NCI-H748 (cell line): ENCODE measurements around the gene TEX35.
"Not testable (repeated sequence)": the region's sequence is repeated elsewhere in the genome, so short reads cannot be mapped to it uniquely, and the experiment has no call there.

Experiments
- DNase-seq: peaks from one replicate; lab custom pipeline; 2025; ENCODE audit not compliant: unreplicated experiment; lab: John Stamatoyannopoulos, UW

Gene TEX35

GRCh38 chr1:178494569-178494971 is 18.3 kb upstream of the TEX35 start:
- DNase-seq, result no peak

DNA sequence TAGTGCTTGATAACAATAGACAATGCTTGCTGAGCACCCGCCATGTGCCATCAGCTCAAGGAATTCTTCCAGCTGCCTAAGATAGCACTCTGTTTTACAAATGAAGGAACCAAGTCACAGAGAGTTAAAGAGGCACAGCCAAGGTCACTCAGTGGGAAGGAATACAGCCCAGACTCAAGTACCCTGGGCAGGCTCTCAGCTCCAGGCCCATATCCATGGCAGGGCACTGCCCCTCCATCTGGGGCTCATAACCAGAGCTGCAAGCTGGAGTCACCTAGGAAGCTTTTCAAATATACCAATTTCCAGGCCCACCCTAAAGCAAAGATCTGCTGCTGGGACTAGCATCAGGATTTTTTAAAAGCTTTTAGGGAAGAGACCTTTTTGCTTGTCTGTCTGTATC is 17.8 kb upstream of the TEX35 start:
- no peak for DNase-seq

DNA sequence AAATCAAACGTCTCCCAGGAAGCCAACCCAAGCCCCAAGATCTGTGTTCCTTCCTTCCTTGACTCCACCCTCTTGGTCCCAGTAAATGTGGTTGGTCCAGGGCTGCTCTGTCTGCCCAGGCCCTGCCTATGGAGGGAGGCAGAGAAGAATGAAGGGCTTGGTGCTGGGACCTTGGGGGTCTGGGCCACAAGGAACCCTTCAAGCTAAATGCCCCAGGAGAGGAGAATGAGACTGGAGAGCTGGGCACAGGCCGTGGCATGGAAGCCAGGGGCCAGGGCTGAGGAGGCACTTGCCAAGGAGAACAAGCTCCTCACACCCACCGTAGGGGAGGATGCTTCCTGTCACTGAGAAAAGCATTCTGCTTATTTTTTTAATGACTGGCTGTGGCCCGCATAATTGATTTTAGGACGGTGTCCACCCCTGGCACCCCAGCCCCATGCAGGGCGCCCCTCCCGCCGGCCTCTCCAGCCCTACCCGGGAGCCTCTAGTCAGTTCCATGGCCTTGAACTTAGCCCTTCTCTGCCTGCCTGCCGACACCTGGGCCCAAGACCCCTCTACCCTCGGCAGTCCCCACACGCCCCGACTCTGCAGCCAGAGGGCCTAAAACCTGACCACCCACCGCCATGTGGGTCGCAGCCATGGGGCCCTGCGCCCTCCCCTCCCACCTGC is 17.0 kb upstream of the TEX35 start:
- no peak for DNase-seq

- no peak for DNase-seq
These were observed 16.3 kb upstream of the TEX35 start, which contains the start of gene CLEC20A for GRCh38 chr1:178496410-178497135. Gene CLEC20A, minus strand, starts transcription at chr1:178496964. Its CDS starts 25 bp downstream, at chr1:178496939.

GRCh38 chr1:178497903-178498478 is 14.9 kb upstream of the TEX35 start:
- no peak for DNase-seq

DNA sequence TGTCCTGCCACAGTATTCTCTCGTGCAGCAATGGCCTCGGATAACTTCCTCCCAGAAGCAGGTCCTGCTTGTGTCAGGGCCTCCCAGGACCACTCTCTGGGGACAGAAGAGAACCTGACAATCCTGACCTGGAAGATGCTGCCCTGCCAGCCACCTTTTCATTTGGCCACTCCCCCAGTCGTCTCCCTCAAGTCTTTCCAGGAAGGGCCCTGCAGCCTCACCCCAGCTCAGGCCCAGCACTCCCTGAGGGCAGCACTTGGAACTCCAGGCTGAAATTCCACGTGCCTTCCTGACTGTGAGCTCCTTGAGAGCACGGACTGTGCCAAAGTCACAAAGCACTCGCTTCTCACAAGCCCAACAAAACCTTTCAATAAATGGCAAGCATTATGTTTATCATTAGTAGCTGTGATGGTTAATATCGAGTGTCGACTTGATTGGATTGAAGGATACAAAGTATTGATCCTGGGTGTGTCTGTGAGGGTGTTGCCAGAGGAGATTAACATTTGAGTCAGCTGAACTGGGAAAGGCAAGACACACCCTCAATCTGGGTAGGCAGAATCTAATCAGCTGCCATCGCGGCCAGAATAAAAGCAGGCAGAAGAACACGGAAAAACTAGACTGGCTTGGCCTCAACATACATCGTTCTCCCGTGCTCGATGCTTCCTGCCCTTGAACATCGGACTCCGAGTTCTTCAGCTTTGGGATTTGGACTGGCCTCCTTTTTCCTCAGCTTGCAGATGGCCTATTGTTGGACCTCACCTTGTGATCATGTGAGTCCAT is 13.8 kb upstream of the TEX35 start:
- DNase-seq, result no peak

GRCh38 chr1:178500091-178500770 is 12.7 kb upstream of the TEX35 start:
- DNase-seq, result no peak

DNA sequence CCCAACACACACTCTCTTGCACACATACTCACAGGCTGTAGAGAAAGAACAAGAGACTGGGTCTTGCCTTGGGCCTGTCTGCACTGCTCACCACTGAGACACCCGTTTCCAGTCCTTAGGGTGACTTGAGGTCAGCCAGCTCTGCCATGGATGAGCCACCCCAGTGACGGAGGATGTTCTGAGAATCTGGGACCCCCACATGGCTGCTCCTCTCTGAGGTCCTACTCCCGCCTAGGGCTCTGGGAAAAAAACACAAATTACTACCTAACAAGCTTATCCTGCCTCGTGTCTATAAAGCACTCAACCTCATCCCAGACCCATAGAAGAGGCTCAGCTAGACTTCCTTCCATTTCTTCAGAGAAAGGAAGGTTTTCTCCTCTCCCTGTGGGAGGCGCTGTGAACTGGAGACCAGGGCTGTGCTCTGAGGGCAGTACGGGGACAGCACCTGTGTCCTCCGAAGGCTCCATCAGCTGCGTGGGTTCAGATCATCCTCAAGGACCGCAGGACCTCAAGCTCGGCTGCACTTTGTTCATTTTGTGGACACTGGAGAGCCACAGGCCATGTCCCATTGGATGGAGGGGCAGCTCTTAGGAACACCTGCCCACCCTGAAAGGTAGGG is 11.9 kb upstream of the TEX35 start:
- DNase-seq, result no peak

DNA sequence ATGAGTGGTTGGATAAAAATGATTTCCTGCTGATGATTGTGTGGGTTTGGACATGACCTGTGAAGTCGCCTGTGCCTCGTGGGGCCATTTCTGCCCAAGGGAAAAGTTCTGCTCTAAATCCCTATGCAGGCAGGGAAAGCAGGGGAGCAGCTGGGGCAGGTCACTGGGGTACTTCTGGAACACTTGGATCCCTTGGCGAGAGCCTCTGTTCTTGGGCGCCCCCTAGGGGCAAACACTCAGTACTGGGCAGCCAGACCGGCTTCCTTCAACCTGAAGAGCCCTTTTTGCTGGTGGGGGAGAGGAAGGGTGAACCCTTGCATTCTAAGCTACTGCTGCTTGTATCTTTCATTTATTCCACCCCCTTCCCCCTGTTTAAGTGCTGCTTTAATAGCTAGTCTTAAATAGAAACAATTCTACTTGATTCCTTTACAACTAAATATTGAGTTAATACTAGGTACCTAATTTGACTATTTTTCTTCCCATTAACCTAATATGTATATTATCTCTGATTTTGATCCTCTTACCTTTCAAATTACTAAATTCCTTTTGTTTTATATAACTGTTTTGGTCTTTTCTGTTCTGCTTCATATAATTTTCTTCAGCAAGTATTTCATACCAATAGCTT is 11.1 kb upstream of the TEX35 start:
- DNase-seq, result peak; percentile 51

- no peak for DNase-seq
These were observed 10.6 kb upstream of the TEX35 start for GRCh38 chr1:178502330-178502714.

DNA sequence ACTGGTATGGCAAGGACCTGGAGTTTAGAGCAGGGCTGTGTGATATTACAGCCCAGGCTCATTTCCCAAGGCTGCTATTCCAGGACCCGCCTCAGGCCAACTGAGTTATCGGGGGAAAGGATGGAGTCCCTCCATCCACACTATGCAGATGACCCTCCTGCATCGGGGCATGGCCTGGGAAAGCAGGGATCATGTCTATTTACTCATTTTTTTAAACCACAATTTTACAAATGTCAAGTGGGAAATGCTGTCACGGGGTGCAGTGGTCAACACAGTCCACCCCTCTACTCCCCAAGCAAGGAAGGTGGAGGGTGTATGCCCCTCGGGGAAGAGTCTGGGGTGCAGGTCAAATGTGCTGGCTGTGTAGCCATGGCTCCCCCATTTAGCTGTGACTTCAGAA is 10.1 kb upstream of the TEX35 start:
- no peak for DNase-seq

- DNase-seq, result not testable (repeated sequence)
These were observed 9.6 kb upstream of the TEX35 start for GRCh38 chr1:178503316-178503715.

- no peak for DNase-seq
These were observed 9.1 kb upstream of the TEX35 start for GRCh38 chr1:178503849-178504248.

- no peak for DNase-seq
These were observed 8.6 kb upstream of the TEX35 start for GRCh38 chr1:178504286-178504685.

DNA sequence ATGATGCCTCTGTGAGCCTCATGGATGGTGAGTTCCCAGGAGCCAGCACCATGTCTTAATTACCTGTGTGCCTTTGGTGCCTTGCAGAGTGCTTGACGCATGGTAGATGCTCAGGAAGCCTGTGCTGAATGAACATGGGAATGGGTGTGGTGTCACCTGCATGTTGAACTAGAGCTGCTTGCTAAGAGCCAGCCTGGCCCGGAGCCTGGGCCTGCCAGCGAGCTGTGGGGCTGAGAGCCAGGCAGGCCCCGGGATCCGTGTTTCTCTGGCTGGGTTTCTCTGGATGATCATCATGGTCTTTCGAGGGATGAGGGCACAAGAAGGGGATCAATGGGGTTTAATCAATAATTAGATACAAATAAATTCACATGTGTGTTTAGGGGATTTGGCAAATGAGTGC is 6.7 kb upstream of the TEX35 start:
- no peak for DNase-seq

GRCh38 chr1:178506669-178507068 is 6.2 kb upstream of the TEX35 start:
- no peak for DNase-seq

DNA sequence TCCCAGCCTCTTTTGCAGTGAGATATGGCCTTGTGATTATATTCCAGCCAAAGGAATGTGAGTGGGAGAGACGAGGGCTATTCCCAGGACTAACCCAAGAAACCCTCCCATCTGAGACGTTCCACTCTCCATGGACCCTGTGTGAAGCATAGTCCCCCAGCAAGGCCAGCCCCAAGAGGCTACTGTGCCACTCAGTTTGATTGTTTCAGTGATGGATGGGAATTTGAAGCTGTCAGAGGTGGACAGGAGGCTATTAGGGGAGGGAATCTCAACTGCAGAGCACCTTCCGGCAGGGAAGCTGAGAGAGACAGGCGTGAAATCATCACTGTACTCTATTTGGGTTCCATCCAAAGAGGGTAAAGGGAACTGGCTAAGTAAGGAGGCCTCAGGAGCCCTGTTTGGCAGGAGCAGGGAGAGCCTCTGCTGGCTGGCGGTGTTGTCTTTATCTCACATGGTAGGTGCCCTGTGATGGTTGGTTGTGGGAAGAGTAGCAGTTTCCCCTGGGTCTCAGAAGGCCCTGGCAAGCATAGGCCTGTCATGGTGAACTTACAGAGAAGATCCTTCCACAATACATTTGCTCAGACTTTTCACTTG is 3.4 kb upstream of the TEX35 start:
- no peak for DNase-seq

GRCh38 chr1:178510155-178510554 is 2.8 kb upstream of the TEX35 start:
- no peak for DNase-seq

DNA sequence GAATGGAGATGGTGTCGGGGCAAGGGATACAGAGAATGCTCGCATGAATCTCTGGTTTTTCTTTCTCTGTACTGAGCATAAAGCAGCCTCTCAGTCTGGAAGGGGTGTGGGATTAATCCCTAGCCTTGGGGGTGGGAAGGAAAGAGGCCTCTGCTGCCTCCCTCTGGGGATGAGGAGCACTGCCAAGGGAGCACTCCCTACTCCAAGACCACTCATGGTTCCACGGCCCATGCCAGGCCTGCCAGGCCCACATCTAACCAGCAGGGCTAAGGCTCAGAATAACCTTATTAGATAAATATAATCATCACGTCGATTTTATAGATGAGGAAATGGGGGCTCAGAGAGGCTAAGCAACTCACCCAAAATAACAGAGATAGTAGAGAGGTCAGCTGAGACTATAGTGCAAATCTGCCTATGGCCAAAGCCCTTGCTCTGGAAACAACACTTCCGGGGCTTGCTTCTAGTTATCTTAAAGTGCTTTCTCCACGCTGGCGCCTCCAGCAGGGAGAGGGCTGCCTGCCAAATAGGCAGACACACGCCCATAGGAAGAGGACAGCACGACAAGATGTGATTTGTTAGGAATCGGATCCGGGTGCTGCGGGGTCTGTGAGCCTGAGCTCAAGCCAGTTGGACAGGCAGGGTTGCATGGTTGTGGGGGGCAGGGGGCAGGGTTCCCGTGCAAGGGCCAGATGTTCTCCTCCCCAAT is 522 bp downstream of the TEX35 start:
- no peak for DNase-seq
